Activated CD8-positive, alpha-beta T cell treated with anti-CD3 and anti-CD28 coated beads for 36 hours (primary cell): ENCODE results near the gene DRG2. TPM values are rescaled to one million over a fixed set of nuclear protein-coding genes. Genes with fewer than 3 reads are reported as not detected.

ENCODE experiments used
- ATAC-seq: fragments of 200-7000 bp; cut with Tn5 transposase; one replicate; pipeline ENCODE4 v1.10.0; 2021; ENCODE audit warnings: mild to moderate bottlenecking, moderate library complexity
- CTCF ChIA-PET: fragments of 350-600 bp; sonication (Branson Sonifier 250); formaldehyde crosslinking; loops from one replicate; lab custom pipeline; 2021; ENCODE audit warnings: antibody characterized with exemption; lab: Charles Lee
- POLR2A ChIA-PET: fragments of 350-600 bp; sonication (Branson Sonifier 250); formaldehyde crosslinking; loops from one replicate; lab custom pipeline; 2021; ENCODE audit warnings: antibody characterized with exemption; lab: Charles Lee
- DNase-seq: peaks from one replicate; pipeline ENCODE4 v3.0.0-alpha.2; 2020
- H3K27ac Mint-ChIP-seq: one replicate; pipeline ENCODE4 v1.8.0; 2021; ENCODE audit warnings: mild to moderate bottlenecking, mixed read lengths
- H3K27me3 Mint-ChIP-seq: one replicate; pipeline ENCODE4 v1.8.0; 2021; ENCODE audit warnings: mixed read lengths
- H3K36me3 Mint-ChIP-seq: one replicate; pipeline ENCODE4 v1.8.0; 2021; ENCODE audit warnings: low read depth, mixed read lengths
- H3K4me1 Mint-ChIP-seq: one replicate; pipeline ENCODE4 v1.8.0; 2021; ENCODE audit warnings: low read depth, mixed read lengths
- H3K4me3 Mint-ChIP-seq: one replicate; pipeline ENCODE4 v1.8.0; 2021; ENCODE audit warnings: mild to moderate bottlenecking, moderate library complexity, mixed read lengths
- H3K9me3 Mint-ChIP-seq: one replicate; pipeline ENCODE4 v1.8.0; 2021; ENCODE audit warnings: mixed read lengths
- intact Hi-C: fragments of 100-400 bp; cut with micrococcal nuclease; formaldehyde crosslinking; loops from one replicate; pipeline ENCODE4 v1.10.0; 2022
- total RNA-seq, 2 experiments: library from RNA; stranded (reverse); gene quantifications; one replicate each; pipeline ENCODE4 v1.2.3, GENCODE V29; 2021
- TF ChIP-seq, protein P1 (sequence below): fragments of 200-600 bp; IDR thresholded peaks from one replicate; pipeline ENCODE4 v1.8.0; 2022; ENCODE audit warnings: antibody characterized with exemption, mild to moderate bottlenecking

DRG2 gene
- total RNA-seq, 2 experiments from 2014 or later = 45.0 to 45.1 TPM

DNA sequence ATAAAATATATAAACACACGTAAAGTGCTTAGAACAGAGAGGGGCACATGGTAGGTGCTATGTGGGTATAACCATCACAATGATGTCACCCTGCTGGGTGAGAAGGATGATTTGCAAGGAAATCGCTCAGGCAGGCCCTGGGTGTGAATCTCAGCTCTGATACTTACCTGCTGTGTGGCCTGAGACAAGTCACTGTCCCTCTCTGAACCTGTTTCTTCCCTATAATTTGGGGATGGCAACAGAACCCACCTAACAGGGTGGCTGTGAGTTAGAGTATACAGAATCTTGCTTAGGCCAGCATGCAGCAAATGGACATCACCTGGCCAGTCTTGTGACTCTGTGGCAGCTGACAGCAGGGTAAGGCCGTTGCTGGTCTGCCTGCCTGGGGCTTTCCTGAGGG, 59.2 kb downstream of the DRG2 start:
- DNase-seq (no peak), ATAC-seq (no peak)
- Mint-ChIP-seq H3K27ac (no peak overlapping the region), H3K4me1 (no peaks in the 10 kb centered on the region), H3K36me3 (no peaks in the 10 kb centered on the region), H3K9me3 (no peaks in the 10 kb centered on the region), H3K27me3 (no peaks in the 10 kb centered on the region), H3K4me3 (no peak overlapping the region)
- ChIA-PET CTCF (interaction anchor here (1.2 kb wide), 2 partner anchors 9 to 11 kb away, joined by 3 to 4 read pairs; no protein-coding TSS in a partner anchor), POLR2A (interaction anchor here (0.6 to 1.1 kb wide), 2 partner anchors 10 to 31 kb away, joined by 3 read pairs; no protein-coding TSS in a partner anchor)
- intact Hi-C loops = no loop called here
- TF ChIP-seq, protein P1, sequence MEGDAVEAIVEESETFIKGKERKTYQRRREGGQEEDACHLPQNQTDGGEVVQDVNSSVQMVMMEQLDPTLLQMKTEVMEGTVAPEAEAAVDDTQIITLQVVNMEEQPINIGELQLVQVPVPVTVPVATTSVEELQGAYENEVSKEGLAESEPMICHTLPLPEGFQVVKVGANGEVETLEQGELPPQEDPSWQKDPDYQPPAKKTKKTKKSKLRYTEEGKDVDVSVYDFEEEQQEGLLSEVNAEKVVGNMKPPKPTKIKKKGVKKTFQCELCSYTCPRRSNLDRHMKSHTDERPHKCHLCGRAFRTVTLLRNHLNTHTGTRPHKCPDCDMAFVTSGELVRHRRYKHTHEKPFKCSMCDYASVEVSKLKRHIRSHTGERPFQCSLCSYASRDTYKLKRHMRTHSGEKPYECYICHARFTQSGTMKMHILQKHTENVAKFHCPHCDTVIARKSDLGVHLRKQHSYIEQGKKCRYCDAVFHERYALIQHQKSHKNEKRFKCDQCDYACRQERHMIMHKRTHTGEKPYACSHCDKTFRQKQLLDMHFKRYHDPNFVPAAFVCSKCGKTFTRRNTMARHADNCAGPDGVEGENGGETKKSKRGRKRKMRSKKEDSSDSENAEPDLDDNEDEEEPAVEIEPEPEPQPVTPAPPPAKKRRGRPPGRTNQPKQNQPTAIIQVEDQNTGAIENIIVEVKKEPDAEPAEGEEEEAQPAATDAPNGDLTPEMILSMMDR = no peak

DNA sequence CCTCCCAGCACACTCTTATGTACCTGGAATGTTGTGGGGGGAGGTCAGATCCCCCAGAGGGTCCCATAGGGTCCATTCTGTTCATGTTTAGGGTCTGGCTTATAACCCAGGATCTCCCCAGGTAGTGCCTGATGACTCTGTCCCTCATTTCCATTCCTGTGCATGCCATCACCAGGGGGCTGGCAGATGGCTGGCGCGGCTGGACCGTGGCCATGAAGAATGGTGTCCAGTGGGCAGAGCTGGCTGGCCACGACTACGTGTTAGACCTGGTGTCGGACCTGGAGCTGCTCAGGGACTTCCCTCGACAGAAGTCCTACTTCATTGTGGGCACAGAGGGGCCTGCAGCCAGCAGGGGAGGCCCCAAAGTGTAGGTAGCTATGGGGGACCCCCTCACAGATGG, 60.8 kb downstream of the DRG2 start:
- ChIA-PET POLR2A (no interaction called here), CTCF (no interaction called here)
- Mint-ChIP-seq H3K4me3 (no peak overlapping the region), H3K36me3 (no peaks in the 10 kb centered on the region), H3K4me1 (peaks cover 3% of the 10 kb centered on the region), H3K9me3 (no peaks in the 10 kb centered on the region), H3K27ac (no peak overlapping the region), H3K27me3 (peaks cover 2% of the 10 kb centered on the region)
- TF ChIP-seq, protein P1 = no peak
- intact Hi-C loops = no loop called here
- ATAC-seq (no peak), DNase-seq (no peak)

DNA sequence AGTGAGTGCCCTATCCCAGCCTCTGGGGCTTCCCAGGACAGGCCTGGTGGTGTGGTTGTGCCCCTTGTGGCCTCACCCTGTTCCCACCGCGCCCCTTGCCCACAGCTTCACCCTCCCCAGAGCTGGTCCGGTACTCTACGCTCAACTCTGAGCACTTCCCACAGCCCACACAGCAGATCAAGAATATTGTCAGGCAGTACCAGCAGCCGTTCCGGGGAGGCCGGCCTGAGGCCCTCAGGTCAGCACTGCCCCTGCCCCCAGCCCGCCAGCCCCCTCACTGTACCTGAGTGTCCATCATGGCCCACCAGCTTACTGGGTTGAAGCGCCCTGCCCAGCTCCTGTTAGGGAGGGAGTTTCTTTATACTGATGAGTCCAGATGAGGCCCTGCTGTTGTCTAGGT, 63.5 kb downstream of the DRG2 start:
- Mint-ChIP-seq H3K4me3 (no peak overlapping the region), H3K9me3 (no peaks in the 10 kb centered on the region), H3K4me1 (peaks cover 10% of the 10 kb centered on the region), H3K27ac (no peak overlapping the region), H3K36me3 (no peaks in the 10 kb centered on the region), H3K27me3 (peaks cover 2% of the 10 kb centered on the region)
- ChIA-PET POLR2A (no interaction called here), CTCF (interaction anchor here (1.3 kb wide), 1 partner anchor 118 kb away, joined by 3 read pairs; no protein-coding TSS in a partner anchor)
- TF ChIP-seq, protein P1 = no peak
- intact Hi-C loops = no loop called here
- DNase-seq (no peak), ATAC-seq (no peak)

- H3K4me3 Mint-ChIP-seq = no peak overlapping the region
- DNase-seq = no peak
- ChIA-PET CTCF (interaction anchor here (0.8 to 1.9 kb wide), 3 partner anchors 12 to 15 kb away, joined by 3 to 8 read pairs (median 5); no protein-coding TSS in a partner anchor), POLR2A (no interaction called here)
- H3K36me3 Mint-ChIP-seq = no peaks in the 10 kb centered on the region
- intact Hi-C loops = no loop called here
- H3K27ac Mint-ChIP-seq = no peak overlapping the region
- ATAC-seq = no peak
- H3K9me3 Mint-ChIP-seq = no peaks in the 10 kb centered on the region
- peaks cover 2% of the 10 kb centered on the region for H3K27me3 Mint-ChIP-seq
- TF ChIP-seq, protein P1 = no peak
- H3K4me1 Mint-ChIP-seq = peaks cover 25% of the 10 kb centered on the region
Observed at GRCh38 chr17:18155179-18155578, 67.4 kb downstream of the DRG2 start.

DNA sequence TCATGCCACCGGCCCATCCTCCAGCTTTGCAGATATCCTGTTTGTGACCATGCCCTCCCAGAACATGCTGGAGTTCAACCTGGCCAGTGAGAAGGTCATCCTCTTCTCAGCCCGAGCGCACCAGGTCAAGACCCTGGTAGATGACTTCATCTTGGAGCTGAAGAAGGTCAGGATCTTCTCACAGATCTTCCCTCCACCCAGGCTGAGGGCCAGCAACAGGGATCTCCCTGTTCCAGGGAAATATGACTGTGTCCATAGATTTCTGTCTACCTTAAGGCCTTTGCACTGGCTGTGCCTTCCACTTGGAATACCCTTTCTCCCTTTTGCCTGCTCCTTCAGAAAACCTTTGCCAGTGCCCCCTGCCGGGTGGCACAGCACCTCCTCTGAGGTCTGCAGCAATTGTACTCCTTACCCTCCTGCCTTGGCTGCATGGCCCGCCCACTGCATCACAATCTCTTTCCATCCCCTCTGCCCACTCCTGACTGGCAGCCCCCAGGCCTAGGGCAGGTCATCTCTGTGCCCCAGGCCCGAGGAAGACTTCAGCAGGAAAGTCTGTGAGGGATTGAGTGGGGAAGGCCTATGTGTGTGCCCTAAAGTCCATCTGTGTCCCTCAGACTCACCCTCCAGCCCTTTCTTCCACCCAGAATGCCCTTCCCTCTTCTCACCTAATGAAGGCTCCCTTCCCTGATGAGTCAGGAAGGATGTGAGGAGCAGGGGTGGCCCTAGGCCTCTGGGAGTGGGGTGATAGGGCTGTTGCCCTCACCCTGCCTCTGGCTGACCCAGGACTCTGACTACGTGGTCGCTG, 68.6 kb downstream of the DRG2 start:
- TF ChIP-seq, protein P1 = no peak
- Mint-ChIP-seq H3K4me3 (no peak overlapping the region), H3K9me3 (no peaks in the 10 kb centered on the region), H3K27me3 (peaks cover 2% of the 10 kb centered on the region), H3K36me3 (no peaks in the 10 kb centered on the region), H3K4me1 (peaks cover 25% of the 10 kb centered on the region), H3K27ac (no peak overlapping the region)
- ChIA-PET CTCF (interaction anchor here (1.0 to 1.9 kb wide), 5 partner anchors 14 to 61 kb away, joined by 3 to 8 read pairs (median 3); no protein-coding TSS in a partner anchor), POLR2A (no interaction called here)
- no peak for DNase-seq
- ATAC-seq = no peak
- intact Hi-C loops = no loop called here
